Fibroblast of upper back skin (primary cell): ENCODE results near the gene DENND5A.

Experiments used
- DNase-seq: peaks from one replicate; pipeline ENCODE4 v3.0.0-alpha.2; 2013

Gene DENND5A

DNA sequence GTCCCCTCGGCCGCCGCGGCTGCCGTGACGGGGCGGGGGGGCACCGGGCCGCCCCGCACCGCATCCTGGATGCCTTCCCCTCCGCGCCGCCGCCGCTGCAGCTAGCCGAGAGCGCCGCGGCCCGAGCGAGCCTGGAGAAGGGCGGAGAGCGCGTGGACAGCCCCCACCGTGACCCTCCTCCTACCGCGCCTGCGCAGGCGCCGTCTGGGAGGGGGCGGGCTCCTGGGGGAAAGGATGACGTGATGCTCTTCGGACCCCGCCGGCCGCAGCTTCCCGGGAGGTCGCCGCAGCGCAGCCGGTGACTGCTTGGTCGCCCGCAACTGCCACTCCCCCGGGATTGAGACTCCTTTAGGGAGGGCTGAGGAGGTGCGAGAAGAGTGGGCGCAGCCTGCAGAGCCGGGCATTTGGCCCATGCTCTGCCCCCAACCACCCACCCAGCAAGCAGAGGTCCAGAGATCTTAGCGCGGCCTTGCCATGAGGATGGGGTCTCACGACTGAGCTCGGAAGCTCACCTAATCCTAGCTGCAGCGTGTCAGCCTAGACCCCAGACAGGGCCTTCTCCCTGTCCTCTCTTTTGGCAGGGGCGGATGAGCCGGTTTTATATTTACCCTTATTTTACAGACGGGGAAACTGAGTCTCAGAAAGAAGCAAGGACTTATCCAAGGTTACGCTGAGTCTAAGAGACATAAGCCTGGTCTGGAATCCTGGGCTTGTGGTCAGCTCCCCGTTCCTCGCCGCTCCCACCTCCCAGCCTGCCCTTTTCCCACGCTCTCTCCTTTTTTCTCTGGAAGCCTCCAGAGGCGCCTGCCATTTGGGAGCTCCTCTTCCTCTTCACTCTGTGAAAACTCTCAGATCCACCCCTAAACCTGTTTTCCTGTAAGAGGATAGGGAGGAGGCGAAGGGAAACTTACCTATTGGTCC, at the start of gene DENND5A:
TSS of gene DENND5A (minus strand) at position 140 of the 921 bp plus-strand sequence. CDS start 281 bp downstream, outside the sequence.
- DNase-seq, result peak; percentile 89

DNA sequence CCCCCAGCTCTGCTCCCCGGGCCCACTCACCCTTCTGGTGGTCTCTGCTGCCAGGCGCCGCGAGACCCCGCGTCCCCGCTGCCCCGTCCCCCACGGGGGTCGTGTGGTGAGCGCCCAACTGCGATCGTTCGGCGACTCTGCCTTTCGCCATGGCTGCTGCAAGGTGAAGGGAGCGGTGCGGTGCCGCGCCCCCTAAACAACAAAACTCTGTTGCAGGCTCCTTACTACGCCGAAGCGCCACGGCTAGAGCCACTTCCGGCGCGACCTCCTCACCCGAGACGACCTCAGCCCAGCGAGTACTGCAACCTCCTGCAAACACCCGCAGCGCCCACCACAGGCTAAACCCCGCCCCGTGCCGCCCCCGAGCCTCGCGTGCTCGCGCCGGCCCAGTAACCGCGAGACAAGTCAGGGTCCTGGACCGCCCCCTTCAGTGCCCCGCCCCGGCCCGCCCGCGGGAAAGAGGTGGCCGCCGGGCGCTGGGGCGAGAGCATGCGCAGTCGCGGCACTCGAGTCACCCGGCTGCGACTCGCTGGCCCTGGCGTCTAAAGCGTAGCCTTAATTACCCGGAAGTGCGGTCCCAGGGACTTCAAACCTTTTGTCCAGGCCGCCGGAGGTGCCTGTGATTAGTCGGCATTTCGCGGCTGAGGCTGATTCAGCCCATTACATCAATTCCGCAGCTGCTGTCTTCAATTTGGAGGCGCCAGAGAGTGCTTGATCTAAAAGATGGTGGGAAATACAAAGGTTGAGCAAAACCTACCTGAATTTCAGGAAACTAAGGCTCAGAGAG, 49.3 kb upstream of the DENND5A start, which contains the start of gene TMEM41B:
TSS of gene TMEM41B (minus strand) at position 303 of the 787 bp plus-strand sequence. CDS start at position 151, 152 bp downstream.
- peak; percentile 99 for DNase-seq

DNA sequence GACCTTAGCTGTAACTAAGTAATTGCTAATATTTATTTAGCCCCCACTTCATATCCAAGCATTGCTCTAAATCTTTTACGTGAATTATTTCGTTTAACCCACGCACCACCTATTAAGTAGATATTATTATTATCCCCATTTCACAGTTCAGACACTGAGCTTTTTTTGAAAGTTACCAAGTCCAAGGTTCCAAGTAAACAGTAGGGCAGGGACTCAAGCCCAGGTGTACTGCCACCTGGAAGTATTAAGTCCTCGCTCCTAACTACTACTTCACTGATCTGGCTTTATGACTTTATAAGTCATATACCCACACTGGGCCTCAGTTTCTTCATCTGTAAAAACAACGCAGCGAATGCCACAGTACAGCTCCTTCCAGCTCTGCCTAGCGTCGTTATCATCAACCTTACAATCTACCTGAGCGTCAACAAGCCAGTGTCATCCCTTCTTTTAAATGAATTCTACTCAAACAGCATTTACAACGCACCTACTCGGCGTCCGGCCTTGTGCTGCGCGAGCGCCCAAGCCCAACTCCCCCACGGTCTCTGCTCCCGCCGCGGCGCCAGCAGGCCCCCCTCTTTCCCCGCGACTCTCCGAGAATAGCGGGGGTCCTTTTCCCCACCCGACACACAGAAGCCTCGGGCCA, 48.6 kb upstream of the DENND5A start:
- no peak for DNase-seq

DNA sequence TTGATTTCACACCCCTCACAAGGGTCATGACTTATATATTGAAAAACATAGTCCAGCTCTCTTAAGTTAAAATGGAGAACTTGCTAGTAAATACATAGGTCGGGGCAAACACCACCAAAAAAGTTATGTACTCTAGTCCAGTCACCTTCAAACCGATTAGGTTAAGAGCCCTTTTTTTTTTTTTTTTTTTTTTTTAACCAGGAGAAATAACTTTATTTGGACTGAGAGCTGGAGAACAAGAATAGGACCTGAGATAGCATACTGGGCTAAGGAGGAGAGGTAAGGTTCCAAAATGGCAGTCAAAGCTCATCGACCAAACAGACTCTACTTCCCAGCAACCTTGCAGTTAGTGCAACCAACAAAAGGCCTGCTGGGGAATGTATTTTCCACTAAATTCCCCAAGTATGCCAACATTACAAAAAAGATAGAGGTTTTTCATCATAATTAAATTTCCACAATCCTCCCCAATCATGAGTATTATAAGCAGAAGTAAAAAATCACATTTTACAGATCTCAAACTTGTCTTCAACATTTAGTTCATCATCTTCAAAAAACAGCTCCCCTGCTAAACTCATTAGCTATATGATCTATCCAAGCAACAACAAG, 45.4 kb upstream of the DENND5A start:
- DNase-seq, result no peak

DNA sequence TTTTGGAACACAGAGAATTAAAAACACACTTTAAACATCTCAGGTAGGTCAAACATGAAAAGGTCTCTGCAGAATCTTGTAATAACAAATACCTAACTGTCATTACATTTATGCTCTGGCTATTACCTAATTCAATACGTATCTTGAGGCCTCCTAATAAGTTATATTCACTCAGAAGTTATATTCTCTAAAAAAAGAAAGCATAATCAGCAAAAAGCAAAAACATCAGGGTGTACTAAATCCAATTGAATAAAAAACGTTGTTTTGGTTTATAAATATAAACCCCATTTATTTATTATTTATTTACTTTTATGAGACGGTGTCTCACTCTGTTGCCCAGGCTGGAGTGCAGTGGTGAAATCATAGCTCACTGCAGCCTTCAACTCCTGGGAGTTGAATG, 39.0 kb upstream of the DENND5A start:
- DNase-seq, result no peak

DNA sequence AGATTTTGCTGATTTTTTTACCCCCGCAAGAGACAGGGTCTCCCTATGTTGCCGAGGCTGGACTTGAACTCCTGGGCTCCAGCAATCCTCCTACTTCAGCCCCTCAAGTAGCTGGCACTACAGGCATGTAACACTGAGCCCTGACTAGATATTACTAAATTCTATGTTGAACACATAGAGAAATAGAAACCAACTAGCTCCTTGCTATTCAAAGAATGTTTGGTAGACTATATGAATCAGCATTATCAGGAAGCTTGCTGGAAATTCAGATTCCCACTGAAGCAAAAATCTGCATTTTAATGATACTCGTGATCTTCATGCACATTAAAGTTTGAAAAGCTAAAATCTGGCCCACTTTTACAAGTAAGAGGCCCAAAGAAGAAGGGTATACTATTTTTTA, 37.3 kb upstream of the DENND5A start:
- no peak for DNase-seq

DNA sequence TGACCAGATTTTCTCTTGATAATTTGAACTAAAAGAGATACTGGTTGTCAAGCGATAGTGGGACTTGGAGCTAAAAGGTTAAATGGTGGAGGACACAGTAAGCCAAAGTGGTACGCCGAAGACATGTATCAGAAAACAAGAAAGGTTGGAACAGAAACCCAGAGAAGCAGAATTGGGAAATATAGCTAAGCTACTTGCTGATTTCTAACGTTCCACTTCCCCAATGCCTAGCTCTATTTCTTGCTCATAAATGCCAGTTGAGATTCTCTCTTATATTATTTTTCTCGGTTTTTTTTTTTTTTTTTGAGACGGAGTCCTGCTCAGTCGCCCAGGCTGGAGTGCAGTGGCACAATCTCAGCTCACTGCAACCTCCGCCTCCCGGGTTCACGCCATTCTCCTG, 36.6 kb upstream of the DENND5A start:
- DNase-seq, result no peak

DNA sequence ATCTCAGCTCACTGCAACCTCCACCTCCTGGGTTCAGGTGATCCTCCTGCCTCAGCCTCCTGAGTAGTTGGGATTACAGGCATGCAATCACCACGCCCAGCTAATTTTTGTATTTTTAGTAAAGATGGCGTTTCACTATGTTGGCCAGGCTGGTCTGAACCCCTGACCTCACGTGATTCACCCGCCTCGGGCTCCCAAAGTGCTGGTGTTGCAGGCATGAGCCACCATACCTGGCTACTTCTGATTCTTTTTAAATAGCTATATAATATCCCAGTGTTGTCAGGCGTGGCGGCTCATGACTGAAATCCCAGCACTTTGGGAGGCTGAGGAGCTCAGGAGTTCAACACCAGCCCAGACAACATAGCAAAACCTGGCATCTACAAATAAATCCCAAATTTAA, 28.5 kb upstream of the DENND5A start:
- DNase-seq, result no peak

DNA sequence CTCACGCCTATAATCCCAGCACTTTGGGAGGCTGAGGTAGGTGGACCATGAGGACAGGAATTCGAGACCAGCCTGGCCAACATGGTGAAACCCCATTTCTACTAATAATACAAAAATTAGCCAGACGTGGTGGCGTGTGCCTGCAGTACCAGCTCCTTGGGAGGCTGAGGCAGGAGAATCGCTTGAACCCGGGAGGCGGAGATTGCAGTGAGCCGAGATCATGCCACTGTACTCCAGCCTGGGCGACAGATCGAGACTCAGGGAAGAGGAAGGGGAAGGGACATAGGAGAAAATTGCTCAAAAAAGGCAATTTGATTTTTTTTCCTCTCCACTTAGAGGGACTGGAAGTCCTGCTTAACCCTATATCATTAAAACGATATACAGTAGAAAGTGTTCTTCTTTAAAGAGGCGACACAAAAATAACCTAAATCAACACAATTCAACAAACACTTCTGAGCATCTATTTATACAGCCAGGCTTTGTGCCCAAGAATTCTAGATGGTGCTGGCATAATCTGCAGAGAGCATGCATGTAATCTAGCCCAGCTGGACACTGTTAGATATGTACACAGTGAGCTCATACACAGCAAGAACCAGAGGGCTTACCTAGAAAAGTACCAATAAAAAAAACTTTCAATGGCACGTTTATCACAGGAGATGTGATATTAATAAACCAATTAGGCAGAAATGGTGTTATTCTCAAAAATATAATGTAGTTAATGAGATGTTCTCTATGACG, 20.9 kb upstream of the DENND5A start:
- DNase-seq, result no peak

DNA sequence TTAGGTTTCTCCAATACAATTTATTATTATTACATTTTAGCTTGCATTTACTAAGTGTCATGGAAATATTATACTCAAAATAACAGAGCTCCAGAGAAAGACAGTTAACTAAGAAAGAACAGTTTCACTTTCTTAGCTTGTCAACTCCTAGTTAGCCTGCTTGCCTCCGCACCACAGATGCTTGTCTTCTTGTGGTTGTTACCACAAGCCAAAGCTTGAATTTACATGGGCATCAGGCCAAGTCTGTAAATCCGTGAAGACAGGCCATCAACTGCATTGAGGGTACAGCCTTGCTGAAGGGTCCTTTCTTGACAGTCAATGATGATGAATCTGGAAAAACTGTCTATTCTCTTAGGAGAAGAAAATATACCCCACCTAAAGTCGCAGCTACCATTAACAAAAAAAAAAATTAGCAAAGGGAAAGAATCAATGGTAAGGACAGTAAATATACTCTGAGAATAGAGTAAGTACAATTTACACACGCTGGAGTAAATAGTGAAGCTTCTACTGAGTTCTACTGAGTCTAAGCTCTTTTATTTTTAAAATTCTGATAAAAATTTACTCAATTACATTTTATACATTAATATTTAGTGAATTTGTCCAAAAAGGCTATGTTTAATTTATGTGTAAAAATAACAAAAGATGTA, 15.6 kb upstream of the DENND5A start:
- DNase-seq, result peak; percentile 86

DNA sequence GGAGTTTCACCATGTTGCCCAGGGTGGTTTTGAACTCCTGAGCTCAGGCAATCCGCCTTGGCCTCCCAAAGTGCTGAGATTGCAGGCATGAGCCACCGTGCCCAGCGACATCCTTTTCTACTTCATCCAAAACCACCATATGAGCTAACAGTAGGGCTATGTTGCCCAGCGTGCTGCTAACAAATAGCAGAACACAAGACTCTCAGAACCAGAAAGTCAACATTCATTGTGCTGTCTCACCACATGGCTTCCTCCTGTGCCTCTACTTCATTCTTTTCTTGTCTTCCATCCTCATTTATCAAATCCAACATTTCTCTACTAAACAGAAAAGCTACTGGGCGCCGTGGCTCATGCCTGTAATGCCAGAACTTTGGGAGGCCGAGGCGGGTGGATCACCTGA, 12.0 kb upstream of the DENND5A start:
- DNase-seq, result no peak

DNA sequence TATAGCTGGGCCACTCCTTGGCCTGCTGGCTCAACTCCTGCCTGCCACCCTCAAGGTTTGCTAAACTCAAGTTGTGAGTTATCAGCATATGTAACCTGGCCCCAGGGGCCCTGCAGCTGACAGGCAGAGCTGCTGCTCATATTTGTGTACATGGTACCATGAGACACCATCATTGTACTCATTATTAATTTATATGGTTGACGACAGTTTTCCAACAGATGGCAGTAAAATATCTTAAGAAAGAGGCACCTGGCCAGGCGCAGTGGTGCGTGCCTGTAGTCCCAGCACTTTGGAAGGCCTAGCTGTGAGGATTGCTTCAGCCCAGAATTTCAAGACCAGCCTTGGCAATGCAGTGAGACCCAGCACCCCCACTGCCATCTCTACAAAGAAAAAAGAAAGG, 11.4 kb upstream of the DENND5A start:
- DNase-seq, result no peak

DNA sequence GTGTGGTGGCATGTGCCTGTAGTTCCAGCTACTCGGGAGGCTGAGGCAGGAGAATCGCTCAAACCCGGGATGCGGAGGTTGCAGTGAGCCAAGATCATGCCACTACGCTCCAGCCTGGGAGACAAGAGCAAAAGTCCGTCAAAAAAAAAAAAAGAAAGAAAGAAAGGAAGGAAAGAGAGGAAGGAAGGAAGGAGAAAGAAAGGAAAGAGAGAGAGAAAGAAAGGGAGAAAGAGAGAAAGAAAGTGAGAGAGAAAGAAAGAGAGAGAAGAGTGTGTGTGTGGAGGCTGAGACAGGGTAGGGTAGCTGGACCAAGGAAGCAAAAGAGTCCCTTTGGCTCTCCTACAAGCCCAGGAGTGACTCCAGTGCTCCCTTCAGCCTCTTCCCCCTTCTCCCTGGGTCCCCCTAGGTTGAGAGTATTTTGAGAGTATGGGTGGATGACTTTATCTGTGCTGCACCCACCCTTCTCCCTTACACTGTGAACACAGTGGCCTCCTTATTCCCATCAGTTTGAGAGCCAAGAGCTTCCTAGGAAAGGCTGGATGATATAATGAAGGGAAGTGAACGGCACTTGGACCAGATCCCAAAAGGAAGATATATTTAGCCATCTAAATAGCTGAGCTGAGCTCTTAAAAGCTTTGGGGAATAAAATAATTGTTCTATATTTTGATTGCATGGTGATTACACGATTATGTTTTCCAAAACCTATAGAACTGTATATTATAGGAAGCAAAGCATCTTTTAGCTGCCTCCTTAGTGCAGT, 9.5 kb upstream of the DENND5A start:
- DNase-seq, result peak; percentile 54

DNA sequence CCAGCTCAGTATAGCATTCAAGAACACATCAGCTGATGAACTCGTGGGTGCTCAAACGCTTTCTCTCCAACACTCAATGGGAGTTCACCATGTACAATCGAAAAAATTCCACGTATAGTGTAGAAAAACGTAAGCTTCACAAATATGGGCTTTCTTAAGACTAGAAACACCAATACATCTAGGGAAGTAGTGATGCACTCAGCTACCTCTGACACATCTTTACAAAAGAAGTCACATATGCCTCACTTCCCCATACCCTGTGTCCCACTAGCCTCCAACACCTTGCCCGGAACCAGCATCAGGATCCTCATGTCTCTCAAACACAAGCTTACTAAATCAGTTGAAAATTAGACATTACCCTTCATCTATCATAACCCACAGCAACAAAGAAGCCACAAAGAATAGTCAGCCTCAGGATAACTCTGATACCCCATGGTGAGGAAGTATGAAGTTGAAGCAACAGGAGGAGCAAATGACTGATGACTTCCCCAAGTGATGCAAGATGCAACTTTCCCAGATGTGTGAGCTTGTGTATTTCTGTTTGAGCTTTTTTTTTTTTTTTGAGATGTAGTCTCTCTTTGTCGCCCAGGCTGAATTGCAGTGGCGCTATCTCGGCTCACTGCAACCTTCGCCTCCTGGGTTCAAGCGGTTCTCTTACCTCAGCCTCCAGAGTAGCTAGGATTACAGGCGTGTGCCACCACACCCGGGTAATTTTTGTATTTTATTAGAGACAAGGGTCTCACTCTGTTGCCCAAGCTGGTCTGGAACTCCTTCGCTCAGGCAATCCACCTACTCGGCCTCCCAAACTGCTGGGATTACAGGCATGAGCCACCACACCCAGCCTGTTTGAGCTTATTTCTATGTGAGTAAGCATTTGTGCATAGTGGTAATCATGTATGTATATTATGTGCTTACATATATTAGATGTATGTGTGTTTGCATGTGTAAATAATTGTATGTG, 8.5 kb upstream of the DENND5A start:
- peak; percentile 89 for DNase-seq

DNA sequence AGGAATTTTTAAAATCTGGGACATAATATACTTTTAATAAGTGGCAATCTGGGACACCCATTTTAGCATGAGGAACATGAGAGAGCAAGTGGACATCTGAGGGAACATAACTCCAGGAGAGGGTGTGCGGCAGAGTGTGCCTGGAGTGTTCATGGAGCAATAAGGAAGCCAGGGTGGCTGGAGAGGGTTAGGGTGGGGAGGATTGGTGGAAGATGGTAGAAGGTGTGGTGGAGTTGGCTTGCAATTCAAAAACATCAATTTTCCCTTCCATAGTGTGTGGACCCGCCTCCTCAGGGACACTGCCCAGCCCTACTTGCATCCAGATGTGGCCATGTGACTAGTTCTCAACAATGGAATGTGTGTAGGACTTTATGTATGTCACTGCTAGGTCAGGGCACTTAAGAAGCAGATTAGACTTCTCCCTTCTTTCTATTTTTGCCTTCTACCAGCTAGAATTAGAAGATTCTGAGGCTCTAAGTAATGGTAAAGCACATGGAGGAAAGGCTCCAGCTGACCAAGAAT, 4.4 kb upstream of the DENND5A start:
- DNase-seq, result no peak

DNA sequence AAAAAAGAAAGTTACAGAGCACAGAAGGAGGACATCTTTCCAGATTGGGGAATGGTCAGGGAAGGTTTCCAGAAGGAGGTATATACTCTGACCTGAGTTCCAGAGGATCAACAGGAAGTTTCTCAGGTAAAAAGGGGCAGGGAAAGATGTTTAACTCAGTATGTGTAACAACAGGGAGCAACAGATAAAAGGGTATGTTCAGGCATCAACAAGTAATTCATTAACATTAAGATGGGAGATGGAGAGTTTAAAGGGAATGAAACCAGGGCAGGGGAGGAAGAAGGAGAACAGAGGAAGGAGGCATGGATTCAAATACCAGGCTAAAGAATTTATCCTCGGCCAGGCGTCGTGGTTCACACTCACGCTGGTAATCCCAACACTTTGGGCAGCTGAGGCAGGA, 2.5 kb upstream of the DENND5A start:
- no peak for DNase-seq

DNA sequence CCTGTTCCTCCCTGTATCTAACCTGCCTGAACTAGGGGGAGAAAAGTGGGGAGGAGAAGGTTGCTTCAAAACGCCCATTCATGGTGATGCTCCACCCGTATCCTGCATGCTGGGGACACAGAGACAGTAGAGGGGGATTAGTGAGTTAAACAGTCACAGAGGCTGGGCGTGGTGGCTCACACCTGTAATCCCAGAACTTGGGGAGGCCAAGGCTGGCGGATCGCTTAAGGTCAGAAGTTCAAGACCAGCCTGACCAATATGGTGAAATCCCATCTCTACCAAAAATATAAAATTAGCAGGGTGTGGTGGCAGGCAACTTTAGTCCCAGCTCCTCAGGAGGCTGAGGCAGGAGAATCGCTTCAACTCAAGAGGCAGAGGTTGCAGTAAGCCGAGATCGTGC, 1.8 kb upstream of the DENND5A start:
- no peak for DNase-seq

DNA sequence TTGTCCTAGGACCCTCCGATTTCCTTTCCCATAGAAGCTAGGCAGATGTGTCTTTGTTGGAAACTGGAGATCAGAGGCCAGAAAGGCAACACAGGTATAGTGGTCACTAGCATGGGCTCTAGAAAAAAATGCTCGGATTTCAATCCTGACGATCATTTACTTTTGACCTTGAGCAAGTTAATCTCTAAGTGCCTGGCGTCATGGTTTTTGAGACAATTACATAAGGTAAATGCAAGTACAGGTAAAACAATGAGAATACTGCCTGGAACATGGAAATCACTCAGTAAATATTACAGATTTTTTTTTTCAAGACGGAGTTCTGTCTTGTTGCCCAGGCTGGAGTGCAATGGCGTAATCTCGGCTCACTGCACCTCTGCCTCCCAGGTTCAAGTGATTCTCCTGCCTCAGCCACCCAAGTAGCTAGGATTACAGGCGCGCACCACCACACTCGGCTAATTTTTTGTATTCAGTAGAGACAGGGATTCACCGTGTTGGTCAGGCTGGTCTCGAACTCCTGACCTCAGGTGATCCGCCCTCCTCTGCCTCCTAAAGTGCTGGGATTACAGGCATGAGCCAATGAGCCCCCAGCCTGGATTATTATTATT, 1.1 kb upstream of the DENND5A start:
- DNase-seq, result no peak
